Stomach (tissue), 9 donors: ENCODE results near the gene RAB3GAP1. TPM values are rescaled to one million over a fixed set of nuclear protein-coding genes. Genes with fewer than 3 reads are reported as not detected.

ENCODE experiments used
- DNase-seq, 2 donors: peaks; one replicate each; pipeline versions ENCODE4 v3.0.0 to v3.0.0-alpha.2; 2013 to 2019
- H3K27ac ChIP-seq, 5 donors: fragments of 200-600 bp in 4 of 5; sonication (generic) in 4 of 5; one replicate each; pipeline ENCODE4 v1.5.1; 2013 to 2019; ENCODE audit warnings: mild to moderate bottlenecking in 1 of 5, moderate library complexity in 1 of 5
- H3K27me3 ChIP-seq, 3 donors: fragments of 200-600 bp; sonication (generic); one replicate each; pipeline ENCODE4 v1.5.1; 2017 to 2019; ENCODE audit warnings: mixed run types in 1 of 3
- H3K36me3 ChIP-seq, 4 donors: fragments of 200-600 bp; sonication (generic); 1 replicate in 3 of 4; 2 replicates in 1 of 4; pipeline ENCODE4 v1.5.1; 2016 to 2019
- H3K4me1 ChIP-seq, 4 donors: fragments of 200-600 bp; sonication (generic); one replicate each; pipeline ENCODE4 v1.5.1; 2016 to 2019
- H3K4me3 ChIP-seq, 4 donors: fragments of 200-600 bp; sonication (generic) in 3 of 4; one replicate each; pipeline ENCODE4 v1.5.1; 2016 to 2019; ENCODE audit warnings: mild to moderate bottlenecking in 1 of 4
- H3K9me3 ChIP-seq, 4 donors: fragments of 200-600 bp; sonication (generic); one replicate each; pipeline ENCODE4 v1.5.1; 2016 to 2019
- EP300 ChIP-seq: sonication (generic); formaldehyde crosslinking; IDR thresholded peaks from one replicate; pipeline ENCODE4 v1.6.1; 2017; ENCODE audit warnings: antibody characterized with exemption
- POLR2A ChIP-seq, 4 donors: fragments of 450-650 bp; IDR thresholded peaks; one replicate each; pipeline ENCODE4 v1.6.1; 2016; ENCODE audit warnings: antibody characterized with exemption in 4 of 4, control low read depth in 2 of 4, mild to moderate bottlenecking in 1 of 4, moderate library complexity in 1 of 4
- POLR2AphosphoS5 ChIP-seq, 3 donors: sonication (generic); formaldehyde crosslinking; IDR thresholded peaks; one replicate each; pipeline ENCODE4 v1.6.1; 2016; ENCODE audit warnings: antibody characterized with exemption in 3 of 3
- WGBS, 5 donors: extraction: QIAGEN DNeasy Blood & Tissue Kit in 3 of 5; methylation state at CpG; one replicate each; pipeline versions ENCODE4 v1.1.5 to v1.1.7; 2013 to 2018; 5-methylcytosine and 5-hydroxymethylcytosine counted together
- intact Hi-C: fragments of 100-400 bp; cut with DNase I; formaldehyde crosslinking; loops from one replicate; pipeline ENCODE4 v1.15.1; 2023; ENCODE audit warnings: low total_unique reads
- polyA plus RNA-seq, 3 donors: library from polyadenylated mRNA; stranded (reverse); fragments of 200-250 nt; gene quantifications; one replicate each; pipeline ENCODE4 v1.2.3, GENCODE V29; 2013
- total RNA-seq, 5 donors: library from RNA; depleted of rRNA; stranded (reverse); fragments of >200 nt; gene quantifications; one replicate each; pipeline versions ENCODE4 v1.1.0 to v1.2.3, GENCODE V29; 2014 to 2016
- TF ChIP-seq, protein P1 (sequence below), 7 experiments: fragments of 450-650 bp in 4 of 7; fragments of 200-600 bp in 3 of 7; sonication (generic) in 3 of 7; IDR thresholded peaks; one replicate each; pipeline ENCODE4 v1.5.1; 2016 to 2019; ENCODE audit warnings: antibody characterized with exemption in 7 of 7, control low read depth in 2 of 7, mild to moderate bottlenecking in 1 of 7
- donor health status: healthy with polysubstance abuse.
- donor health status: Bipolar disorder and iron deficiency.
- donor health status: healthy.

The RAB3GAP1 gene
- total and polyA plus RNA-seq, 8 donors: 14.2 to 556 (median 32.1) TPM

DNA sequence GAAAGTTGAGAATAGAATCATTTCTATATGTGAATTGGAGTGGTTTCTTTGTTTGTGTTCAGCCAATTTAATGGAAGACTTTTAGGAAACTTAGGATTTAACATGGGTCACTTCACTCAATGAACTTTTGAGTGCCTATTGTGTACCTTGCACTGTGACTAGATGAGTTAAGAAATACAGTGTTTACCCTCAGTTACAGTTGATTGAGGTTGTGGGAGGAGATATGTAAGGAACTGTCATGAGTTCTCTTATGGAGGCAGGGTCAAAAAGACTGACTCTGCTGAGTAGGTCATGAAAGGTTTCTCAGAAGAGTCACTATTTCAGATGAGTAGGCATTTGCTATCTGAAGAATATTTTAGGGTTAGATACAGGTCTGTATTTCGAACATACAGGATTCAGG lies 98.6 kb downstream of the RAB3GAP1 start:
- Histone ChIP-seq H3K36me3 (peaks cover 27 to 62% (median 56%) of the 10 kb centered on the region in 4 donors), H3K4me3 (no peak overlapping the region), H3K27ac (no peak overlapping the region), H3K4me1 (peaks cover 0 to 12% (median 0%) of the 10 kb centered on the region in 4 donors), H3K9me3 (no peaks in the 10 kb centered on the region), H3K27me3 (no peaks in the 10 kb centered on the region)
- intact Hi-C loops: no loop called here
- peak in 1 of 2 donors; percentile 10 for DNase-seq
- TF ChIP-seq EP300: no peak
- TF ChIP-seq POLR2AphosphoS5 (IDR thresholded peaks at IDR 0.05): no peak
- no peak for TF ChIP-seq POLR2A (IDR thresholded peaks at IDR 0.05)
- TF ChIP-seq, protein P1, sequence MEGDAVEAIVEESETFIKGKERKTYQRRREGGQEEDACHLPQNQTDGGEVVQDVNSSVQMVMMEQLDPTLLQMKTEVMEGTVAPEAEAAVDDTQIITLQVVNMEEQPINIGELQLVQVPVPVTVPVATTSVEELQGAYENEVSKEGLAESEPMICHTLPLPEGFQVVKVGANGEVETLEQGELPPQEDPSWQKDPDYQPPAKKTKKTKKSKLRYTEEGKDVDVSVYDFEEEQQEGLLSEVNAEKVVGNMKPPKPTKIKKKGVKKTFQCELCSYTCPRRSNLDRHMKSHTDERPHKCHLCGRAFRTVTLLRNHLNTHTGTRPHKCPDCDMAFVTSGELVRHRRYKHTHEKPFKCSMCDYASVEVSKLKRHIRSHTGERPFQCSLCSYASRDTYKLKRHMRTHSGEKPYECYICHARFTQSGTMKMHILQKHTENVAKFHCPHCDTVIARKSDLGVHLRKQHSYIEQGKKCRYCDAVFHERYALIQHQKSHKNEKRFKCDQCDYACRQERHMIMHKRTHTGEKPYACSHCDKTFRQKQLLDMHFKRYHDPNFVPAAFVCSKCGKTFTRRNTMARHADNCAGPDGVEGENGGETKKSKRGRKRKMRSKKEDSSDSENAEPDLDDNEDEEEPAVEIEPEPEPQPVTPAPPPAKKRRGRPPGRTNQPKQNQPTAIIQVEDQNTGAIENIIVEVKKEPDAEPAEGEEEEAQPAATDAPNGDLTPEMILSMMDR (IDR thresholded peaks at IDR 0.05): no peak
- WGBS, 5 donors: 84 to 94% (median 85%) methylated on average over 1 of the region's 1 CpG

DNA sequence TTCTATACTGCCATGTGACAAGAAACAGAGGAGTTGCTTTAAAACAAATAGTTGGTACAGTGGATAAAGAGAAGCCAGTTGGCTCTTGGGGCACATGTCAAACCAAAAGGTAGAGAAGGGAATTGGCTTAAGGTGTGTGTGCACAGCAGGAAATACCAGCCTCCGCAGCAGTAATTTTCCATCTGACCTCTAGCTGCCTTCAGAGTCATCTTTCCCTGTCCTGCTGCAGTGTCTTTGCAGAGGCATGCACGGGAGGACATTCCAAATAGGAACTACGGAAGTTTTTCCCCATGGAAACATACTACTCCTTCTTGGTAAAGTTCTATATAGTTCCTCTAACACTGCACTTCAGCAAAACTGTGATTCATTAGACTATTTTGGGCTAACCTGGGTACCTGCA lies 99.5 kb downstream of the RAB3GAP1 start:
- Histone ChIP-seq H3K36me3 (peaks cover 27 to 67% (median 62%) of the 10 kb centered on the region in 4 donors), H3K27me3 (no peaks in the 10 kb centered on the region), H3K27ac (no peak overlapping the region), H3K4me3 (no peak overlapping the region), H3K4me1 (peaks cover 0 to 12% (median 0%) of the 10 kb centered on the region in 4 donors), H3K9me3 (no peaks in the 10 kb centered on the region)
- intact Hi-C loops: no loop called here
- 72 to 91% (median 84%) methylated on average over 3 of the region's 3 CpGs for WGBS, 5 donors
- no peak for TF ChIP-seq EP300
- TF ChIP-seq, protein P1 (IDR thresholded peaks at IDR 0.05): no peak
- TF ChIP-seq POLR2AphosphoS5 (IDR thresholded peaks at IDR 0.05): no peak
- no peak for TF ChIP-seq POLR2A (IDR thresholded peaks at IDR 0.05)
- no peak for DNase-seq

DNA sequence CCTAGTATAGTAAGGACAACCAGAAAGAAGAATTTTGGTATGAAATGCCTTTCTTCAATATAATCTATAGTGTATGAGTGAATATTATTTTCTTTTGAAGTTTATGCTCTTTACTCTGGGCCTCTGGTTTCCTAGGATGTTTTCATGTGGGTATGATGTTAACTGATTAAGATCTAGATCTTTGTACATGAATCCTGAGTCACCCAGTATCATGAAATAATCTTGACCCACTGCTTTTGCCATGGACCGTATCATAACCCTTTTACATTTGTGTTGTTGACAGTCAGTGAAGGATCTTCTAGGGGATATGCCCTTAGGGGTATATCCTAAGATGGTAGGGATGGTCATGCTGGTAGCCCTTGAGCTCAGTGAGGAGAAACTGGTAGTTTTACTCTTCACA lies 100.3 kb downstream of the RAB3GAP1 start:
- Histone ChIP-seq H3K4me1 (peaks cover 0 to 12% (median 0%) of the 10 kb centered on the region in 4 donors), H3K36me3 (peaks cover 27 to 73% (median 70%) of the 10 kb centered on the region in 4 donors), H3K27ac (no peak overlapping the region), H3K4me3 (no peak overlapping the region), H3K9me3 (no peaks in the 10 kb centered on the region), H3K27me3 (no peaks in the 10 kb centered on the region)
- TF ChIP-seq, protein P1 (IDR thresholded peaks at IDR 0.05): no peak
- TF ChIP-seq EP300 (no peak), POLR2AphosphoS5 (IDR thresholded peaks at IDR 0.05) (no peak), POLR2A (IDR thresholded peaks at IDR 0.05) (no peak)
- DNase-seq: no peak
- intact Hi-C loops: no loop called here
- 76 to 83% (median 83%) methylated on average over 1 of the region's 1 CpG for WGBS, 5 donors

DNA sequence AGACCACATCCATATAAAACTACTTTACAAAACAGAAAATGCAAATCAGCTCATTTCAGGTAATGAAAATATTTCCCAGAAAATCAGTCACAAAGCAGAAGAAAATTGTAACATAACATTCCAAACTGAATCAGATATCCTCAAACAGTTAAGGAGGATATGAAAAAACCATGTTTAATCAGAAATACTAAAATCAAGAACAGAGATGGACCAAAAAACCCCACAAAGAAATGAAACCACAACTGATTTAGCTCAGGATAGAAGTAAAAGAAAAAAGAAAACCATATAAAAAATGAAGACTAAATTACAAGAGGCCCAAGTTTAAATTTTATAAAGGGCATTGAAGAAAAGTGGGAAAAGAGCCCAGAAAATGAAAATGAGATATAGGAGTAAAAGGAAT lies 102.9 kb downstream of the RAB3GAP1 start:
- no peak overlapping the region for H3K27ac ChIP-seq
- peaks cover 0 to 12% (median 0%) of the 10 kb centered on the region in 4 donors for H3K4me1 ChIP-seq
- peaks cover 27 to 99% (median 94%) of the 10 kb centered on the region in 4 donors for H3K36me3 ChIP-seq
- no peak overlapping the region for H3K4me3 ChIP-seq
- TF ChIP-seq POLR2AphosphoS5 (IDR thresholded peaks at IDR 0.05) (no peak), EP300 (no peak), POLR2A (IDR thresholded peaks at IDR 0.05) (no peak)
- TF ChIP-seq, protein P1 (IDR thresholded peaks at IDR 0.05): no peak
- DNase-seq: no peak
- H3K27me3 ChIP-seq: no peaks in the 10 kb centered on the region
- no peaks in the 10 kb centered on the region for H3K9me3 ChIP-seq
- intact Hi-C loops: no loop called here
